Common myeloid progenitor, CD34-positive (primary cell): ENCODE data around the gene PRR5.
"Not testable (repeated sequence)": the region's sequence is repeated elsewhere in the genome, so short reads cannot be mapped to it uniquely, and the experiment has no call there.

Source experiments
- CTCF ChIA-PET: fragments of 350-600 bp; sonication (Branson Sonifier 250); formaldehyde crosslinking; loops from one replicate; lab custom pipeline; 2021; ENCODE audit warnings: antibody characterized with exemption; lab: Charles Lee
- POLR2A ChIA-PET: fragments of 350-600 bp; sonication (Branson Sonifier 250); formaldehyde crosslinking; loops from one replicate; lab custom pipeline; 2021; ENCODE audit warnings: antibody characterized with exemption; lab: Charles Lee
- DNase-seq, 3 donors: peaks; one replicate each; pipeline versions ENCODE4 v3.0.0 to v3.0.0-alpha.2; 2013
- H3K27ac ChIP-seq, 2 experiments: 1 replicate in 1 of 2; 2 replicates in 1 of 2; pipeline ENCODE4 v1.7.0; 2013; ENCODE audit warnings: inconsistent platforms in 2 of 2, low read length in 2 of 2, mild to moderate bottlenecking in 2 of 2, low read depth in 1 of 2, moderate library complexity in 1 of 2; ENCODE audit not compliant: severe bottlenecking in 2 of 2, insufficient read depth in 1 of 2, poor library complexity in 1 of 2
- H3K27me3 ChIP-seq, 5 experiments: replicated peaks in 2 of 5; 1 replicate in 3 of 5; 2 replicates in 2 of 5; pipeline versions ENCODE4 v1.6.1 to v1.7.0; 2013; ENCODE audit warnings: low read length in 4 of 5, mild to moderate bottlenecking in 2 of 5, moderate library complexity in 2 of 5, inconsistent platforms in 1 of 5; ENCODE audit not compliant: insufficient read depth in 5 of 5, control insufficient read depth in 4 of 5
- H3K36me3 ChIP-seq, 4 experiments: 1 replicate in 2 of 4; 2 replicates in 2 of 4; pipeline versions ENCODE4 v1.6.1 to v1.7.0; 2013; ENCODE audit warnings: low read length in 3 of 4, control low read depth in 1 of 4, mild to moderate bottlenecking in 1 of 4; ENCODE audit not compliant: control insufficient read depth in 4 of 4, insufficient read depth in 4 of 4
- H3K4me1 ChIP-seq, 4 experiments: 1 replicate in 3 of 4; 2 replicates in 1 of 4; pipeline versions ENCODE4 v1.6.1 to v1.7.1; 2013; ENCODE audit warnings: low read length in 3 of 4, mild to moderate bottlenecking in 3 of 4, control low read depth in 1 of 4, inconsistent platforms in 1 of 4, moderate library complexity in 1 of 4; ENCODE audit not compliant: control insufficient read depth in 4 of 4, insufficient read depth in 4 of 4; ENCODE audit errors: control extremely low read depth in 1 of 4
- H3K4me3 ChIP-seq, 7 experiments: 1 replicate in 4 of 7; 2 replicates in 3 of 7; pipeline versions ENCODE4 v1.5.1 to v1.7.0; 2013; ENCODE audit warnings: mild to moderate bottlenecking in 7 of 7, low read length in 6 of 7, moderate library complexity in 6 of 7, inconsistent platforms in 2 of 7, low read depth in 2 of 7, control low read depth in 1 of 7; ENCODE audit not compliant: insufficient read depth in 4 of 7, control insufficient read depth in 1 of 7; ENCODE audit errors: extremely low read depth in 1 of 7
- H3K9me3 ChIP-seq, 5 experiments: 1 replicate in 4 of 5; 2 replicates in 1 of 5; pipeline versions ENCODE4 v1.6.1 to v1.7.1; 2013; ENCODE audit warnings: low read length in 4 of 5, mild to moderate bottlenecking in 2 of 5, inconsistent platforms in 1 of 5, low read depth in 1 of 5, moderate library complexity in 1 of 5; ENCODE audit not compliant: control insufficient read depth in 4 of 5, insufficient read depth in 2 of 5; ENCODE audit errors: control extremely low read depth in 1 of 5
- WGBS: methylation state at CpG from one replicate; pipeline ENCODE4 v1.1.5; 2013; ENCODE audit not compliant: insufficient coverage; 5-methylcytosine and 5-hydroxymethylcytosine counted together

PRR5 gene

DNA sequence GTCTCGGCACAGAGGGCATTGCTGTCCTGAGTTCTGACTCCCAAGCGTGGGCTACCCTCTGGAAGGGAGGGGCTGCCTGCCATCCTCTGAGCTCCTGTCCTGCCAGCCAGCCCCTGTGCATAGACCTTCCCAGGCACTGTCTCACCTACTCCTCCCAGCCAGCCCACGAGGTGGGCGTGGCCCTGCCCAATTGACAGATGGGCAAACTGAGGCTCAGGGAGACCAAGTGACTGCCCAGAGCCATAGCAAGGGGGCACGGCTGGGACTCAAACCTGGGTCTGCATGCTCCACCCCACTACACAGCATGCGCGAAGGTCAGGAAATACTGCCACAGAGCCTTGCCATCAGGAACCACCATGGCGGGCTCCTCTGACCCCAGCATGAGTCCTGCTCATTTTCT lies 29.4 kb upstream of the PRR5 start:
- POLR2A ChIA-PET = no interaction called here
- Histone ChIP-seq H3K4me3 (no peak overlapping the region), H3K36me3 (no peaks in the 10 kb centered on the region), H3K27me3 (no peaks in the 10 kb centered on the region), H3K9me3 (no peaks in the 10 kb centered on the region), H3K4me1 (peaks cover 0 to 69% (median 57%) of the 10 kb centered on the region in 4 experiments), H3K27ac (no peak overlapping the region)
- CTCF ChIA-PET = interaction anchor here (4.2 kb wide), 1 partner anchor 12 kb away, joined by 26 read pairs; no protein-coding TSS in a partner anchor
- no peak for DNase-seq
- 91% methylated on average over 7 of the region's 8 CpGs for WGBS

DNA sequence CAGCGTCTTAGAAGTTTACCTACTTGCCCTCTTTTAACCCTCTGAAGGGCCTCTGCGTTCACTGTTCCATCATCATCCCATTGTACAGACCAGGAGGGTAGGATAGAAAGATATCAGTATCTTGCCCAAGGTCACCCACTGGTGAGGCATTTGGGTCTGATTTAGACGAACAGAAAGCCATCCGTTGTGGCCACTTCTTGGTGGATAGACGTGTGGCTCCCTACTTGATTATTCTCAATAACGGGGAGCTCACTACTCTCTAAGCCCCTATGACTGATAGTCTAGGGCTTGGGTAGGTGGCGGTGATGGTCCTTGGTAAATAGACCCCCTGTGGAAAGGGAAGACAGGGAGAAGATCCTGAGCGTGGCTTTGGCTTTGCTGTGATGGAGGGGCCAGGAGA lies 28.6 kb upstream of the PRR5 start:
- H3K27me3 ChIP-seq = no peaks in the 10 kb centered on the region
- no peak overlapping the region for H3K27ac ChIP-seq
- WGBS = 96% methylated on average over 8 of the region's 8 CpGs
- ChIA-PET CTCF (interaction anchor here (1.0 kb wide), 2 partner anchors 9 kb away, joined by 3 to 4 read pairs; no protein-coding TSS in a partner anchor), POLR2A (no interaction called here)
- H3K36me3 ChIP-seq = no peaks in the 10 kb centered on the region
- no peaks in the 10 kb centered on the region for H3K9me3 ChIP-seq
- no peak overlapping the region for H3K4me3 ChIP-seq
- H3K4me1 ChIP-seq = peaks cover 0 to 68% (median 56%) of the 10 kb centered on the region in 4 experiments
- DNase-seq = no peak

DNA sequence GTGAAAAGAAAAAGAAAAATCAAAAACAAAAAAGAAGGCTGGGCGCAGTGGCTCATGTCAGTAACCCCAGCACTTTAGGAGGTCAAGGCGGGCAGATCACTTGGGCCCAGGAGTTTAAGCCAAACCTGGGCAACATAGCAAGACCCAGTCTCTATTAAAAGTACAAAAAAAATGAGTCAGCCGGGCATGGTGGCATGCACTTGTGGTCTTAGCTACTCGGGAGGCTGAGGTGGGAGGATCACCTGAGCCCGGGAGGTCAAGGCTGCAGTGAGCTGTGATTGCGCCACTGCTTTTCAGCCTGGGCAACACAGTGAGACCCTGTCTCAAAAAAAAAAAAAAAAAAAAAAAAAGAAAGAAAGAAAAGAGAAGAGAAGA lies 26.0 kb upstream of the PRR5 start:
- peak in 1 of 3 donors; percentile 50 for DNase-seq
- H3K36me3 ChIP-seq, H3K9me3 ChIP-seq, H3K27me3 ChIP-seq: not testable (repeated sequence)
- Histone ChIP-seq H3K4me1 (peaks cover 0 to 62% (median 51%) of the 10 kb centered on the region in 4 experiments), H3K27ac (peak overlapping the region in 1 of 2 experiments; percentile 78), H3K4me3 (peak overlapping the region in 2 of 7 experiments; percentile 64 to 67)
- WGBS = 76% methylated on average over 4 of the region's 6 CpGs
- CTCF ChIA-PET = interaction anchor here (1.3 to 2.1 kb wide), 5 partner anchors 11 to 683 kb away, joined by 4 to 12 read pairs (median 6); no protein-coding TSS in a partner anchor
- POLR2A ChIA-PET = interaction anchor here (0.7 to 1.6 kb wide), 5 partner anchors 9 to 53 kb away, joined by 3 to 4 read pairs (median 3); partner anchors contain the start of gene PRR5

DNA sequence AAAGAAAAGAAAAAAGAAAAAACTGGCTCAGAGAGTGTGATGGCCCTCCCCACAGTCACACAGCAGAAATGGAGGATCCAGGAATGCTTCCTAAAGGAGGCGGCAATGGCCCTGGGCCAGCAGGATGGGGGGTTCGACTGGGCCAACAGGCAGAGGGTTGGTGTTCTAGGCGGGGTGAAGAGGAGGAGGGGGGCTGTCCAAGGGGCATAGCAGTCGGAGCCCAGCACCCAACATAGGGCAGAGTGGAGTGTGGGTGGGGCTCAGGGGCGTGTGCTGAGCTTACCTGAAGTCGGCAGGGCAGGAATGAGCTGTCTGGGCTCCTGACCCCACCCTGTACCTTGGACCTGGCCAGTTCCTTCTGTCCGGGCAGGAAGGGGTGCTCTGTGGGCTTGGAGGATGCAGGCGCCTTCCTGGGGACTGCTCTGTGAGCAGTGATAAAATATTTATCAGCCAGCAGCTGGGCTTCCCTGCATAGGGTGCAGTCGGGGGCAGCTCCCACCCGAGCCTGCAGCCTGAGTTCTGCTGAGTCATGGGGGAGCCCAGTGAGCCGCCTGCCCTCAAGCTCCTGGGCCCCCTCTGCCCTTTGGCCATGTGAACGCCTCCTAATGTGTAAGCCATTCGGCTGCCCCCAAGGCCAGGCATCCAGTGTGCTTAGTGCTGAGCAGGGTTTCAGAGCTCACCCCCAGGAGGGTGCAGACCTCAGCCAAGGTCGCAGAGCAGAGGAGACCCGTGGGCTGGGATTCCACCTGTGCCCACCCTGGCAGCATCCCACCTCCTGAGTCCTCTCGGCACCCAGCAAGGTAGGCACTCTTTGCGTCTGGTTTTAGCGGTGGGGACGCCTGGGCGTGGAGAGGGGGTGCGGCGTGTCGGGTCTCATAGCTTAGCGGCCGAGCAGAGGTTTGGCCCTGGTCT lies 25.3 kb upstream of the PRR5 start:
- H3K4me1 ChIP-seq = peaks cover 0 to 63% (median 50%) of the 10 kb centered on the region in 4 experiments
- DNase-seq = peak; percentile 97 to 100 (median 99)
- no peaks in the 10 kb centered on the region for H3K36me3 ChIP-seq
- H3K27me3 ChIP-seq = no peaks in the 10 kb centered on the region
- CTCF ChIA-PET = interaction anchor here (0.8 to 2.1 kb wide), 8 partner anchors 12 to 683 kb away, joined by 3 to 12 read pairs (median 4); no protein-coding TSS in a partner anchor
- H3K27ac ChIP-seq = peak overlapping the region; percentile 64 to 78
- H3K9me3 ChIP-seq = no peaks in the 10 kb centered on the region
- POLR2A ChIA-PET = interaction anchor here (0.6 to 1.6 kb wide), 8 partner anchors 8 to 650 kb away, joined by 3 to 4 read pairs (median 3); partner anchors contain the start of gene PRR5
- under 1% methylated on average over 23 of the region's 25 CpGs for WGBS
- H3K4me3 ChIP-seq = peak overlapping the region; percentile 3 to 71 (median 64)

DNA sequence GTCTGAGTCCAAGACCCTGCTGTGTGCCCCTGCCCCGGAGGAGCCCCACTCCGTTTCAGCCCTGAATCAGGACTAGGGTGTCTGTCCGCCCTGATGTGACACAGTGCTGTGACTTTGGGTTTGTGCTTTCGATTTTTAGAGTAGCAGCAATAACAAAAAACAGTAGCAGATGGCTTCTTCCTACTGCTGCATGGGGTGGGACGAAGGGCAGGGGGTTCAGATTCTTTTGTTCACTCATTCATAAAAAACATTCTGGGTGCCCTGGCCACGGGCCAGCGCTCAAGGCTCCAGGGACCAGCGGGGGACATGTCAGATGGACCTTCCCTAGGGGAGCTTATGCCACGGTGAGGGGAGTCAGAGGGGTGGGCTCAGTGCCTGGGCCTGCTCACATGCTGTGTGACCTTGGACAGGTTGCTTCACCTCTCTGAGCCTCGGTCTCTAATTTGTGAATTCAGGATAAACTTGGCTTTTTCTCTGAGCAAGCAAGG lies 24.6 kb upstream of the PRR5 start:
- CTCF ChIA-PET = interaction anchor here (0.8 to 2.1 kb wide), 7 partner anchors 12 to 684 kb away, joined by 3 to 12 read pairs (median 4); no protein-coding TSS in a partner anchor
- peak overlapping the region; percentile 64 to 78 for H3K27ac ChIP-seq
- peak overlapping the region in 6 of 7 experiments; percentile 3 to 71 (median 60) for H3K4me3 ChIP-seq
- DNase-seq = peak in 2 of 3 donors; percentile 66 to 72
- no peaks in the 10 kb centered on the region for H3K27me3 ChIP-seq
- no peaks in the 10 kb centered on the region for H3K36me3 ChIP-seq
- WGBS = 18% methylated on average over 8 of the region's 10 CpGs
- POLR2A ChIA-PET = interaction anchor here (0.6 to 1.6 kb wide), 5 partner anchors 10 to 651 kb away, joined by 3 to 4 read pairs (median 3); no protein-coding TSS in a partner anchor
- peaks cover 0 to 62% (median 49%) of the 10 kb centered on the region in 4 experiments for H3K4me1 ChIP-seq
- no peaks in the 10 kb centered on the region for H3K9me3 ChIP-seq

DNA sequence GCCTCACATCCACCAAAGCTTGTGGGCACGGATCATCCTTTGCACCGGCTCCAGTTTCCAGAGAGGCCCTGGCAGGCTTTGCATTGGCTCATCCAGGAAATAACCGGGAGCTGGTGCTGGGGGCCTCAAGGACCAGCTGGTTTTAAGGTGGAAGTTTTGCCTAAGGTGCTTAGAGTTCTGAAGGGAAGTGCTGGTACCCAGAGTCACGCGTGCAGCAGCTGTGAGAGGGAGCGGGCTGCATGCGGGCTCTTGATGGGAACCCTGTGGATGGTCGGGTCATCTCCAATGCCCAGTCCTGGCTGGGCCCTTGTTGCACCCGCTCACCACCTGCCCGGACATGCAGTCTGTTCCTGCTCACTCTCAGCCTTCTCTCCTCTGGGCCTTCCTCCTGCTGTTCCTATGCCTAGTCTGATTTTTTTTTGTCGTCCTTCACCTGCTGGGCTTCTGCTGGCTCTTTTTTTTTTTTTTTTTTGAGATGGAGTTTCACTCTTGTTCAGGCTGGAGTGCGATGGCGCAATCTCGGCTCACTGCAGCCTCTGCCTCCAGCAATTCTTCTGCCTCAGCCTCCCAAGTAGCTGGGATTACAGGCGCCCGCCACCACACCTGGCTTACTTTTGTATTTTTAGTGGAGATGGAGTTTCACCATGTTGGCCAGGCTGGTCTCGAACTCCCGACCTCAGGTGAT lies 24.0 kb upstream of the PRR5 start:
- H3K27ac ChIP-seq = peak overlapping the region; percentile 64 to 78
- ChIA-PET POLR2A (no interaction called here), CTCF (interaction anchor here (0.7 to 2.1 kb wide), 2 partner anchors 38 to 591 kb away, joined by 3 to 6 read pairs; no protein-coding TSS in a partner anchor)
- no peaks in the 10 kb centered on the region for H3K9me3 ChIP-seq
- no peaks in the 10 kb centered on the region for H3K36me3 ChIP-seq
- no peak for DNase-seq
- H3K4me1 ChIP-seq = peaks cover 0 to 63% (median 47%) of the 10 kb centered on the region in 4 experiments
- H3K27me3 ChIP-seq = no peaks in the 10 kb centered on the region
- WGBS = 56% methylated on average over 12 of the region's 18 CpGs
- H3K4me3 ChIP-seq = peak overlapping the region in 5 of 7 experiments; percentile 53 to 71 (median 67)
